Fibroblast of pulmonary artery (primary cell): ENCODE measurements around the gene FAM181A.

Experiments
- DNase-seq: peaks from one replicate; pipeline ENCODE4 v3.0.0-alpha.2; 2010; ENCODE audit warnings: low read depth
- H3K4me3 ChIP-seq: replicated peaks from 2 replicates; pipeline ENCODE4 v1.5.1; 2011; ENCODE audit warnings: low read depth, mild to moderate bottlenecking, control low read depth, low read length, moderate library complexity
- CTCF ChIP-seq: IDR thresholded peaks from 2 replicates; pipeline ENCODE4 v1.5.1; 2011; ENCODE audit warnings: mild to moderate bottlenecking, control low read depth, low read length, inconsistent platforms; ENCODE audit errors: missing control alignments

FAM181A gene

GRCh38 chr14:93903342-93904184, 23.6 kb upstream of the FAM181A start:
- H3K4me3 ChIP-seq, result no peak overlapping the region
- peak; percentile 12 for TF ChIP-seq CTCF
- DNase-seq, result no peak

GRCh38 chr14:93905623-93906022, 21.5 kb upstream of the FAM181A start:
- no peak for TF ChIP-seq CTCF
- no peak for DNase-seq
- no peak overlapping the region for H3K4me3 ChIP-seq

- TF ChIP-seq CTCF, result peak; percentile 60
- H3K4me3 ChIP-seq, result no peak overlapping the region
- peak; percentile 24 for DNase-seq
Measured at GRCh38 chr14:93906341-93907329, 20.5 kb upstream of the FAM181A start.

GRCh38 chr14:93909429-93910128, 17.6 kb upstream of the FAM181A start:
- peak; percentile 3 for DNase-seq
- no peak overlapping the region for H3K4me3 ChIP-seq
- TF ChIP-seq CTCF, result no peak

- no peak for TF ChIP-seq CTCF
- H3K4me3 ChIP-seq, result no peak overlapping the region
- no peak for DNase-seq
Measured at GRCh38 chr14:93911975-93912615, 15.0 kb upstream of the FAM181A start.

- no peak overlapping the region for H3K4me3 ChIP-seq
- DNase-seq, result no peak
- TF ChIP-seq CTCF, result no peak
Measured at GRCh38 chr14:93912782-93913181, 14.4 kb upstream of the FAM181A start.
